ENCODE results near the gene EGFLAM.

The EGFLAM gene

GRCh38 chr5:38452201-38452600, 193.8 kb downstream of the EGFLAM start:
- no peak for DNase-seq

DNA sequence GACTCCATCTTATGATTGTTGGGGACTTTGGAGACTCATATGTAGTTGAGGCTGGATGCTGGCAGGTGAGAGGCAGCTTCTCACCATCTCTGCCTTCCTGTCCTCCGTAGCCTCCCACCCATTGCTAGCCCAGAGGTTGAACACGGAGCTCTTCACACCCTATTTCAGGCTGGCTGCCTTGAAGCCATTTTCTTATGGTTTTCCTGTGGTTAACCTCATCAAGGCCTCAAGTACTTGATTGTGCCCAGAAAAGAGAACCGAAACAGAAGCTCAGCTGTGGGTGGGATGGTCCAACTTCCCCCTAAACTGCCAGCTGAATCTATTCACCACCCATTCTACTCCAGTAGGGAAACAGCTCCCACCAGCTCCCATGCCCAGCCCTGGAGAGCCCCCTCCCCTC, 195.1 kb downstream of the EGFLAM start:
- DNase-seq: peak; percentile 77

GRCh38 chr5:38453921-38454320, 195.6 kb downstream of the EGFLAM start:
- no peak for DNase-seq

GRCh38 chr5:38455796-38456330, 197.5 kb downstream of the EGFLAM start:
- DNase-seq: no peak

DNA sequence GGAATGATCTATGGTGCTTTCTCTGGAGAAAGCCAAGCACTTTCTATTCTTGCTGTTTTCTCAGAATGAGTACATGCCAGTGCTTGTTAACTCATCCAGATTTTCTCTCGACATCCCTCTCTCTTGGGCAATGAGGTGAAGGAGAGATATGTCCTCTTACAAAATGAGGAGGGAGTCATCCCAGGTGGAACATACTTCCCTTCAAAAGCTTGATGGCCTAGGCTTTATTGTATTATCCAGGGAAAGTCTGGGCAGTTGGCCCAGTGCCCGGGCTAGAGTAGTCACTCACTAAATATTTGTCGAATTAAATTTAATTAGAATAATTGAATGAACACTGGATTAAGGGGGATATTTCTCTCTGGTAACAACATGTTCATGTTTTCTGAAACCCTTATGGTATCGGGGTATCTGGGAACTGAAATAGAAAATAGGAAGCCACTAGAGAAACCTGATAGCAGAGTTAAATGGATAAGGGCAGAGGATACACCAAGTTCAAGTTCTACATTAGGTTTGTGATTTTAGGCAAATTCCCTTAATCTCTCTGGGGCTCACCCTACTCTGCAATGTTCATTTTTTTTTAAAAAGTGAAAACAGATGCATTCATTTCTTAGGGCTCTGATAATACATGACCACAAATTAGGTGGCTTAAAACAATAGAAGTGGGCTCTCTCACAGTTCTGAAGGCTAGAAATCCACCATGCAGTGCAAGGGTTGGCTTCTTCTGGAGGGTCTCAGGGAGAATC, 198.5 kb downstream of the EGFLAM start:
- DNase-seq: no peak

DNA sequence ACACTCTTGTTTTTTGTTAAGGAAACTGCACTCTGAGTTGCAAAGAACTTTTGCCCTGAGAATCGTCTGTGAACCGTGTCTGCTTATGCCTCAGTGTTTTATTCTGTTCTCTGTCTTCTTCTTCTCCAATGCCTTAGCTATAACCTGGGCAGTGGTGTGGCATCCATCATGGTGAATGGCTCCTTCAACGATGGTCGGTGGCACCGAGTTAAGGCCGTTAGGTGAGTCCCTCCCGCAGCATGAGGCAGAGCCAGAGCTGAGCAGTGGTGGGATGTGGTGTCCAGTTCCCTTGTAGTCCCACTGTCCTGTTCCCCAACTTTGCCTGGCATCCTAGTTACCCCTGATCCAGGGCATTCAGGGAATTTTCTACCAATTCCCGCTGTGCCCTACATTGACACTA, 199.8 kb downstream of the EGFLAM start:
- no peak for DNase-seq

DNA sequence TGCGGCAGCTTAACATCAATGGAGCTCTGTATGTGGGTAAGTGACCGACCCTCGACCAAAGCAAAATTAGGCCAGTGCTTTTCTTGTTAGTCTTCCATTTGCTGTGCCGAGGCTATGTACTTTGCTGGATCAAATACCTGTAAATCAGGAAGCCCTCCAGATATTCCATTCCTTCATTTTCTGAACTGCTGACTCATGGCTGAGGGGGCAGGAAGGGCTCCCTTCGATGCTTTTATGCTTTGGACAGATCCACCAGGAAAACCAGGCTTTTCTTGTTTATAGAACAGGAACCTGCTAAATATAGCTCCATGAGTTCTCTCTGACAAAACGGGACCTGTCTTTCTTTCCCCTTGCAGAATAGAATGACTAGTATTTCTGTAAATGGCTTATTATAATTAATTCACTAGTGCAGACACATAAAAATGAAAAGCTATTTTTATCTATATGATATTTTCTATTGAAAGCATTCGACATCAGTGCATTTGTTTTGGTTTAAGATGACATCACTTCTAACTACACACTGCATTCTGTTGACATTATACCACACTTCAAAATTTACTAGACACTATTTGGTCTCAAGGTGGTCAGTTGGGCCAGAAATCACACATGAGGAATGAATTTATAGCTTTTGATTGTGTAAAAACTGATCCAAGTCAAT, 204.7 kb downstream of the EGFLAM start:
- no peak for DNase-seq

DNA sequence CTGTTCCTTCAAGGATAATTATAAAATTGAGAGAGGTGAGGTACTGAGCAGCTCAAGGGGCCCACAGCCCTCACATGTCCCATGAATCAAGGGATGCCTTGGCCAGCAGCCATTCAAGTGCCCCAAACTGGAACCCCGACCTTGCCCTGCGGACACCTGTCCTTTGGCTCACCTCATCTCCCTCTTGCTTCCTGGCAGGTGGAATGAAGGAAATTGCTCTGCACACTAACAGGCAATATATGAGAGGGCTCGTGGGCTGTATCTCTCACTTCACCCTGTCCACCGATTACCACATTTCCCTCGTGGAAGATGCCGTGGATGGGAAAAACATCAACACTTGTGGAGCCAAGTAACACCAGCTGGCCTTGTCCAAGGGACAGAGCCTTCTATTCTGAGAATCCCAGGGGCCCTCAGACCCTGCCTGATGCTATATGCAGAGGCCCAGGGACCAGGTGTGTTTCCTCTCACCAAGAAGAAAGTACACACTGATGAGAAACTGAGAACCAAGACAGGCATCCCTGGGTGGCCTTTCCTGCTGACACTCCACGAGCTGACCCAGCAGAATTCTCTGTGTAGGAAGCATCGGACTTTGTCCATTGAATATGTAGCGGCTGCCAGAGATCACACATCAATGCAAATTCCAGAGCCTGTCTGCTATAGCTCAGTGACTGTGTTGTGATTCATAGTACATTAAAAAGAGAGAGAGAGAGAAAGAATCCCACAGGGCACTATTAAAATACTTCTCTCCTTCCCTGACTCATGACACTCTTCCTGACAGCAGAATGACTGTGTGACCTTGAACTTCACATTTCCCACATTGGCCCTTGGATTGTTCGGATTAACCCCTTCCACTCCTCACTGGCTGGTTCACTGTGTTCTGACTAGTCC, 205.5 kb downstream of the EGFLAM start:
- DNase-seq: no peak

DNA sequence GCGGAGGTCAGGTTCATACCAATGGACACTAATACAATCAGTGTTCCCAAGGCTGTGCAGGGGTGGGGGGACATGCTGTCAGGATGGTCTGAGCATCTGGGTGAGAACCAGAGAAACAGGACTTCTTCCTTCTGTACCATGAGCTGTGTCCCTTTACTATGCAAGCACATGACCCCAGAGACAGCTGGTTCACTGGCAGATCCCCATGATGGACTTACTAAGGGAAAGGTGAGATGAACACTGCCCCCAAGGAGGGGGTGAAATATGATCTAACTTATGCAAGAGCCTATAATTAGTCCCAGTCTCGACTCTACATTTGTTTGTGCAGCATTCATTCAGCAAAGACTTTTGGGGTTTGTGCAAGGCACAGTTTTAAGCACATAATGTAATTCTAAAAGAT, 206.7 kb downstream of the EGFLAM start:
- DNase-seq: no peak

DNA sequence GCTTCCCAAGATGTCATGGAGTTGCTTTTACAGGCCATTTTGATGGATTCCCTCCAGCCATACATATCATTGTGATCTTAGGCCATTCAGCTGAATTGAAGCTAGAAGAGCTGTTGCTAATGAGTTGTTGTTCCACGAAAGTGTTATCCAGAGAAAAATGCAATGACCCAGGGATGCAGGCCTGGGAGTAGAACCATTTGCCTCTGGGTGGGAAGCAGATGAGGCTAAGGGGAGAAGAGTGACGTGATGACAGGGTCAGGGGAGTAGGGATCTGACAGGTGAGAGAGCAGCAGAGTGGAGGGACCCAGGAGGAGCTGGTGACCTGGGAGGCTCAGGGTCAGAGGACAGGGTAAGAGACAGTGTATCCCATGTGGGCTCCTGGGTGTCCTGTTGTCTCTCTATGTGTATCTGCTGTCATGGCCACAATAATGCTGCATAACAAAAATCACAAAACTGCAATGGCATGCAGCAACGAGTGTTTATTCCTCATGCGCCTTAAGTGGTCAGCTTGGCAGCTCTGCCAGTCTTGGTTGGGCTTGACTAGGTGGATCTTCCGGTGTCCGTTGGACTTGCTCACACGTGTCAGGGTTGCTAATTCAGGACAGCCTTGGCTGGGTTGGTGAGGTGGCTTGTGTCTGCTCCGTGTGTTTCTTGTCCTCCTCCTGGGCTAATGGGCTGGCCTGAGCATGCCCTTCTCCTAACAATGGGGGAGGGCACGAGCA, 207.5 kb downstream of the EGFLAM start:
- no peak for DNase-seq

DNA sequence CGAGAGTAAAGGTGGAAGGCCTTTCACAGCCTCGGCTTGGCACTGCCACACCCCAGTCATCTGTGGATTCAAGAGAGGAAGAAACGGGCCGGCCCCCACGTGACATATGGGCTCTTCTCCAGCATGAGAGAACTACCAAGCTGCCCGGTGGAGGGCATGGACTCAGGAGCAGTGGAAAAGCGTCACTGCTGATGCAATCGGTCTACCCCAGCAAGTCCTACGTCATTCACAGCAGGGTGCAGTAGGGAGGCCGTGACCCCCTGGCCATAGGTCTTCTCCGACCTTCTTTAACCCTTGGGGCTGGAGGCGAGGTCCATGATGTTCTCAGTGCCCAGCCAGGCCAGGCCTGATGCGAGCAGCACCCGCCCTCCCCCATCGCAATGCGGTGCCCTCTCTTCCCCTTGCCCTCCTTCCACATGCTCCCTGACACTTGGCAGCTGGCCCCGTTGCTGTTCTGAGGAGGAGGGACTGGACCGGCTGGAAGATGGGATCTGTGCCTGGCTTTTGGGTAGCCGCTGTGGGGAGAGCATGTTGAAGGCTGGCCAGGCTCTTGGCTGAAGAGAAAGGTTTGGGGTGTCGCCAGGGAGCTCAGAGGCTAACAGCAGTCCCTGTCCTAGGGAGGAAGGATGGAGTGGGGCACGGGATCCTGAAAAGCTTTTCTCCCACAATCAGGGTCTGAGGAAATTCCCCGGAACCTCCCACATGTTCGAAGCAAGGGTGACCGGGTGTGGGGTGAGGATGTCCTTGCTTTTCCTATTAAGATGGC, 208.2 kb downstream of the EGFLAM start:
- no peak for DNase-seq

DNA sequence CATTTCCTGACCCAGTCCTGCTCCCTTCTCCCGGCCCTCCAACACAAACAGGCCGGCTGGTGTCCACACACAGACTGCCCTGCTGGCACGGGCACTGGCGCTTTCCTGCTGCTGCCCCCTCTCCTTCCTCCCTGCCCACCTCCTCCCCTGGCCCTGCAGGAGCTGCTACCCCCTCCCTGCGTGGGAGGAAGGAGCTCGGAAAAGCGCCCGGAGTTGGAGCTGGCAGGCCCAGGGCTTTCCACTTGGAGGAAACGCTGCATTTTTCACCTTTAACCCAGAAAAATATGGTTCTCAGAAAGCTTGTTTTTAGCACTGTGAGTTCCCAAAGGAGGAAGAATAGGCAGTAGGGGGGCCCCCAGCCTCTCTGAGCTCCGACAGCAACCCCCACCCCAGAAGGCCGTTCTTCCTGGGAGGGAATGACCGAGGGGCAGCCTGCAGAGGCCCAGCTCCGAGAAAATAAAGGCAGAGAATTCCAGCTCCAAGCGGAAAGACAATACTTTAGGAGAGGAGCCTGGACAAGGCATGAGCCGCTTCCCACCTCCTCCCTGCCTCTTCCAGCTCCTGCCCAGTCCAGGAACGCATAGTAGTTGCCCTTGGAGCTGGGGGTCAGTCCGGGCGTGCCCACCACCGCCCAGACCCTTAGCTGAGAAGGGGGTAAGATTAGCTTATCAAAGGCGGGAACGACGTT, 209.1 kb downstream of the EGFLAM start:
- DNase-seq: no peak

- no peak for DNase-seq
Measured at GRCh38 chr5:38468202-38468673, 209.9 kb downstream of the EGFLAM start.

DNA sequence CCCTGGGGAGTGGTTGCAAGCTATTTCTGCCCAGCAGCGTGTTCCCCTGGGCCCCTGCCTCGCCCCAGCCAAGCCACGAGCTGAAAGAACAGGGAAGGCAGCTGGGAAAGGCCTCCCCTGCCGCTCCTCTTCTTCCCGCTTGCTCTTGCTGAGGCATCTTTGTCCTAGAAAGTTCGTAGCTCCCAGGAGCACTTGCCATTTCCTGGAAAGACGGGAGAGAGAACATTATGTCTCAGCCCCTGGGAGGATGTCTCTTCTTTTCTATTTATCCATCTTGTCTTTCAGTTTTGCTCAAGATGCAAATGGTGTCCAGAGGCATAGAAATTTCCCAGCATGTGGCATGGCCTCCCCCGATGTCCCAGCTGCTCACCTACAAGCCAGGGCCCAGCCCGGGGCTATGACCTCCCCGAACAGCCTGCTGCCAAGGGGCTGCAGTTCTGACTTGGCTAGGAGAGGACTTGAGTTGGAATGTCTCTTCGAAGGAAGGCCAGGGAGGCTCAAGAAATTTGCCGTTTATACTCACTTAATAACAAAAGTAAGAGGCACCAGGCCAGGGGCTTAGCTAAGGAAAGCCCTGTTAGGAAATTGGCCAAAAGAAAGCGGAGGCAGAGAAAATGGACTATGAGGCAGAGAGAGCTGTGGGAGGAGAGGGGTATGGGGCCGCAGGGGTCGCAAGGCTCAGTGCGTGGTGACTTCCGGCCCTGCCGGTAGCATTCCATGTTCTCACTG, 210.8 kb downstream of the EGFLAM start:
- no peak for DNase-seq

- no peak for DNase-seq
Measured at GRCh38 chr5:38469707-38470267, 211.4 kb downstream of the EGFLAM start.

DNA sequence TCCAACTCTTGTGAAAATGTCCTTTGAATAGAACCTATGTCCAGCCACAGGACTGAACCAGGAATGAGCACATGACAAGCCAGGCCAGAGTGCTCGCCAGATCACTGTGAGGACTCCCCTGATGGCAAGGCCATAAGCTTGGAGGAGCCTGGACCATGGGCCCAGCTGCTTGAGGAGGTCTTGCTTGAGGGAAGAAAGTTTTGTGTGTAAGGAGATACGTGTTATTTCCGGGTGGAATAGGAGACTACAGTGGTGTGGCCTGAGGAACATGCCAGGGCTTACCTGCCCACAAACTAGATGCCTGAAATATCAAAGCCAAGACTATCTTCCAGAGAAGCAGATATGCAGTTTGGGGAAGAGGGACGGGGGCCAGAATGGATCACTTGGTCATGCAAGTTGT, 213.3 kb downstream of the EGFLAM start:
- no peak for DNase-seq

DNA sequence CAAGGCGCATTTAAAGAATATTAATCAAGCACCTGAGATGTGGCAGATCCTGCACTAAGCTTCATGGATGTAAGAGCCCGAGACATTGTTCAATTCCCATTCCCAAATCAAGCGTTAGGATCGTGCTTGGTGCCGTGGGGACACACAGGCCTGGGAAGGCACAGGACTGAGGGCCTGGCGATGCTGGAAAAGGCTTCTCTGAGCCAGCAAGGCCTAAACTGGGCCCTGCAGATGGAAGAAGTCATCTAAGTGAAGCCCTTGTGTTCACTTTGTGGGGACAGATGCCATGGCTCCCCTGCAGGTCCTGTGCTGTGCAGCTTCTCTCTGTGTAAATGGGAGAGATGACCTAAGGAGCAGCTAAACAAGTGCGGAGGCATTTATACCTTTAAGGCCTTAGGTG, 214.2 kb downstream of the EGFLAM start:
- no peak for DNase-seq

DNA sequence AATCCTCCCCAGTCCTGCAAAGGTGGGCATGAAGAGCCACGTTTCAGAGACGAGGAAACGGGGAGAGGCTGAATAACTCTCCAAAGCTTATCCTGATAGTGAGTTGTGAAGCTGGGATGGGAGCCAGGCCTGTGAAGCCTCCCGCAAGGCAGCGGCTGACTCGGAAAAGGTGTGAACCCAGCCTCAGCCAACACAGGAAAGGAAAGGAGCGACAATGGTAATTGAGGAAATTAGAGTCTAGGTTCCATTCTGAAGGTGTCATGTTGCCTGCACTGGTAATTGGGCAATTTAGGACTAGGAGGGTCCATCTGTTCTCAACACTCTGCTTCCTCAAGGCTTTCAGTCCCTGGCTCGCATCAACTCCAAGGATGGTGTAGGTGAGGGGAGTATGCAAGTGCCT, 214.6 kb downstream of the EGFLAM start:
- DNase-seq: no peak

DNA sequence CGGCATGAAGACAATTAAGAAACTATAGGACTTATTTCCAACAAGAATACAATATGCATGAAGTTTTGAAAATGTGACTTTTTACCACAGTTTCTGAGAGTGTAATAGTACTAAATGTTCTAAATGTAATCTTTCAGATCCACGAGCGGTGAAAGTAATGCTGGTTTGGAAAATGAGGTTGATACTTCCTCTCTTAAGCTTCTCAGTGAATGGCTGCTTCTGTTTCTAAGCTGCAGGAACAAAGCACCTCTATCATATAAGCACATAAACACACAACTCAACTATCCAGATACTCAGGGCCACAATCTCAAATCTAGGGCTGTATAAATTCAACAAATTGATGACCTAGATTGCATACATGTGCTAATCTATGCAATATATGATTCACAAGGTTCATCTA, 219.8 kb downstream of the EGFLAM start:
- no peak for DNase-seq

- no peak for DNase-seq
Measured at GRCh38 chr5:38478878-38479277, 220.5 kb downstream of the EGFLAM start.

All from activated CD4-positive, alpha-beta T cell treated with anti-CD3 and anti-CD28 coated beads, Interleukin-2, amount 50 U/mL, for 16 hours (primary cell).